GM19193 (cell line): ENCODE data around the gene C4BPB.

ENCODE experiments used
- POLR2A ChIP-seq: IDR thresholded peaks from 4 replicates; pipeline ENCODE4 v1.6.1; 2011; ENCODE audit not compliant: insufficient read depth, insufficient read length; ENCODE audit errors: extremely low read depth

The C4BPB gene

DNA sequence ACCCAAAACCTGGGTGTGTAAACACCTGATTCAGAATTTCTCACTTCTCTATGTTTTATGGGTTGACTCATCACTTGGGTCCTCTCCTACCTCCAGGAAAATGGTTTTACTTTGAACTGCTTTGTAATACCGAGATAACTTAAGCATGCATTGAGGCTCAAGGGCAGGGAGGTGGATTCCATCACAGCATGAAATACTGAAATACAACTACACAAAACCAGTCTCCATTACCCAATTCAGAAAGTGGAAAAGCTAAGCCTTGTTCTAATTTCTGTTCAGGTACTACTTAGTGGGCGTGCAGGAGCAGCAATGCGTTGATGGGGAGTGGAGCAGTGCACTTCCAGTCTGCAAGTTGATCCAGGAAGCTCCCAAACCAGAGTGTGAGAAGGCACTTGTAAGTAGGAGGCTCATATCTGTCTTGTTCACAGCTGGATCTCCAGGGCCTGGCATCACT, 9.2 kb downstream of the C4BPB start:
- TF ChIP-seq POLR2A: no peak

- TF ChIP-seq POLR2A: no peak
These were observed 13.1 kb downstream of the C4BPB start for GRCh38 chr1:207101720-207102119.

GRCh38 chr1:207102146-207102545, 13.5 kb downstream of the C4BPB start:
- no peak for TF ChIP-seq POLR2A

GRCh38 chr1:207102659-207103058, 14.0 kb downstream of the C4BPB start:
- no peak for TF ChIP-seq POLR2A

DNA sequence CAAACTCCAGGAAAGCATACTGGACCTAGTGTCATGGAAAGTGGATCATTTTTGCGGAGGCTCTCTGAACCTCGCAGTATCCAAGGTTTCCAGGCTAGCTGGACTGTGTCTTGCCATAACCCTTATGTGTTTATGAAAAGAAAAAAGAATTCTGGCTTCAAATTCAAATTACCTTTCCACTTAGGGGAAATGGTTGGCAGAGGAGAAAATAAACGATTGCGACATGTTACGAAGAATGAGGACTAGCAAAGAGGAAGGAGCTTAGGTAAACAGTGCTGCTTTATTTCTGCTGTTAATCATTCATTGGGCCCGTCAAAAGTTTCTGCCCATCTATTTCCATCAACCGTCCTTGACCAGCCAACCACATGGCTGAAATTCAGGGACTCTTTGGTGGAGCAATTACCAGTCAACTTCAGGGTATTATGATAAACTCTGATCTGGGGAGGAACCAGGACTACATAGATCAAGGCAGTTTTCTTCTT, 15.3 kb downstream of the C4BPB start, which contains the start of gene C4BPA:
Gene C4BPA, plus strand, starts transcription at position 342 of the 482 bp plus-strand sequence. CDS start 8,793 bp downstream, outside the sequence.
- no peak for TF ChIP-seq POLR2A

- no peak for TF ChIP-seq POLR2A
These were observed 20.3 kb downstream of the C4BPB start for GRCh38 chr1:207109004-207109403.

- no peak for TF ChIP-seq POLR2A
These were observed 24.1 kb downstream of the C4BPB start for GRCh38 chr1:207112616-207113296.

DNA sequence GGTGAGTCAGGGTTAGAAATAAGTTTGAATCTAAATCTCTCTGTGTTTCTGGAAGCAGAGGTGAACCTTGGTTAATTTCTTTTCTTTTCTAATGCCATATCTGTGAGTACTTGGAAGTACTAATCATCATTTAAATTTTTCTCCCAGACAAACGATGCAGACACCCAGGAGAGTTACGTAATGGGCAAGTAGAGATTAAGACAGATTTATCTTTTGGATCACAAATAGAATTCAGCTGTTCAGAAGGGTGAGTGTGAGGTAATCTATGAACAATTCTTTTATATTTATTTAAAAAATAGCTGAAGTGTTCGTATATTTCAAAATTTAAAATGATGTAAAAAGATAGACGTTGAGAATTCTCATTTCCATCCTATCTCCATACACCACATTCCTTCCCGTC, 26.6 kb downstream of the C4BPB start:
- no peak for TF ChIP-seq POLR2A

- no peak for TF ChIP-seq POLR2A
These were observed 35.7 kb downstream of the C4BPB start for GRCh38 chr1:207124389-207124788.

GRCh38 chr1:207128336-207128921, 39.8 kb downstream of the C4BPB start:
- TF ChIP-seq POLR2A: no peak

GRCh38 chr1:207129053-207129452, 40.4 kb downstream of the C4BPB start:
- no peak for TF ChIP-seq POLR2A

- no peak for TF ChIP-seq POLR2A
These were observed 41.8 kb downstream of the C4BPB start for GRCh38 chr1:207130252-207131036.

GRCh38 chr1:207131163-207131562, 42.5 kb downstream of the C4BPB start:
- no peak for TF ChIP-seq POLR2A

- TF ChIP-seq POLR2A: no peak
These were observed 45.9 kb downstream of the C4BPB start for GRCh38 chr1:207134581-207134980.

DNA sequence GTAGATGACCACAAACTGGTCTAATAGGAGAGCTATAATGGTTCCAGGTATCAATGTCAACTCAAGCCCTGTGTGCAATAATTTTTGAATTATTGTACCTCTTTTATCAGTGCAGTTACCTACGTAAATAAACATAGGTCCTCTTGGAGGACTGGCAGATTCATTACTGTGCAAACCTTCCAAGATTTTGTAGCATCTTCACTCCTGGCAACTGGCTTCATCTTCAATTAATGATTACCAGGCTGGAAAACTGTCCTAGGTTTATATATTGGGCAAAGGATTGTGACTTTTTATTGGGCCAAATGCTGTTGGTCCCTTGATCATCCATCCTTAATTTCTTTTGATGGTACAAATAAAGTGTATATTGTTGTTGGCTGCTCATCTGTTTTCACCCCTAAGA, 51.0 kb downstream of the C4BPB start:
- TF ChIP-seq POLR2A: no peak
